HG03558 (cell line): ENCODE results near the gene CPLX3.

ENCODE experiments used
- ATAC-seq: cut with Tn5 transposase; IDR thresholded peaks from one replicate; pipeline ENCODE4 v1.9.1; 2021; ENCODE audit warnings: moderate number of reproducible peaks; ENCODE audit not compliant: unreplicated experiment; ENCODE audit errors: extremely low read depth

The CPLX3 gene

GRCh38 chr15:74867466-74868038 lies 41.1 kb downstream of the CPLX3 start:
- no peak for ATAC-seq

DNA sequence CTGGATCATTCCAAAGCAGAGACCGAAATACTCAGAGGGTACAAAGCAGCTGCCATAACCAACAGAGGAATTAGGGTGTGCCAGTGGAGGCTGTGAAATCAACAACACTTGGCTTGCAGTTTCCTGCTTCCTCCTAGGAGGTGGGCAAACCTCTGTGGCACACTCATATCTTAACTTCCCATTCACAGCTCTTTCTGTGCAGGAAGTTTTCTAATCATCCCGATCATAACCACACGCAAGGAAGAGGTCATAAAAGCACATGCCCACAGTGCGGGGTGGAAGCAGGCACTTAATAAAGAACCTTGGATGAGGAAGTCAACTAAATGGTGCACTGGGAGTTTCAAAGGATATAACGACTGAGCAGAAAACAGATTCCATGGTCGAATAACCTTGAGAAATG lies 41.6 kb downstream of the CPLX3 start:
- no peak for ATAC-seq

DNA sequence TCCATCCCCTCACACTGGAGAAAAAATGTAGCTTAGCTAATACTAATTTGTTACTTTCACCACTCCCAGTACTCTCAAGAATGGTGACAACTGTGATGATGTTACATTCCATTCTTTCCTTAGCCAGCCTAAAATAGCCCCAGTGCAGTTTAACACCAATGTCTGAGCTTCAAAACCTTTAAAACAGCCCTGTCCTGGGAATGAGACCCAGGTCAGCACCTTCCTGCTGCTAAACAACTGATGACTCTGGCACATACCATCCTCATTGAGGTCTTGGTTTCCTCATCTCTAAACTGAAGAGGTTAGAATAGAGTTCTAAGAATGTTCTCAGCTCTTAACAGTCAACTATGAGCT lies 42.9 kb downstream of the CPLX3 start:
- no peak for ATAC-seq

- ATAC-seq: no peak
These were observed 43.4 kb downstream of the CPLX3 start for GRCh38 chr15:74869726-74870407.

GRCh38 chr15:74870436-74871215 lies 44.2 kb downstream of the CPLX3 start:
- ATAC-seq: no peak

DNA sequence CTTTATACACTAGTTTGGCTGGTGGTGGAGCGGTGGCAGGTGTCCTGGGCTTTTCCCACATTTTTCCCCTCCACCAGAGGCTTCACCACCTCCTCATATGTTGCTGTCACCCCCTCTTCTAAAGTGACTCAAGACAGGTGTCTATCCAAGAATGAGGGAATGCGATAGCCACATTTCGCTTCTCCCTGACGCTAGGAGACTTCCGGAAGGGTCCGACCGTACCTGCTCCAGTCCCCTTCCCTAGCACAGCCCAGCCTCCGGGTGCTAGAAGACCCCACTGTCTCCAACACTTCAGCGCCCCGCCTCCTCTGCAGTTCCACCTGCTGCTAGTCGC lies 46.2 kb downstream of the CPLX3 start:
- ATAC-seq: no peak

DNA sequence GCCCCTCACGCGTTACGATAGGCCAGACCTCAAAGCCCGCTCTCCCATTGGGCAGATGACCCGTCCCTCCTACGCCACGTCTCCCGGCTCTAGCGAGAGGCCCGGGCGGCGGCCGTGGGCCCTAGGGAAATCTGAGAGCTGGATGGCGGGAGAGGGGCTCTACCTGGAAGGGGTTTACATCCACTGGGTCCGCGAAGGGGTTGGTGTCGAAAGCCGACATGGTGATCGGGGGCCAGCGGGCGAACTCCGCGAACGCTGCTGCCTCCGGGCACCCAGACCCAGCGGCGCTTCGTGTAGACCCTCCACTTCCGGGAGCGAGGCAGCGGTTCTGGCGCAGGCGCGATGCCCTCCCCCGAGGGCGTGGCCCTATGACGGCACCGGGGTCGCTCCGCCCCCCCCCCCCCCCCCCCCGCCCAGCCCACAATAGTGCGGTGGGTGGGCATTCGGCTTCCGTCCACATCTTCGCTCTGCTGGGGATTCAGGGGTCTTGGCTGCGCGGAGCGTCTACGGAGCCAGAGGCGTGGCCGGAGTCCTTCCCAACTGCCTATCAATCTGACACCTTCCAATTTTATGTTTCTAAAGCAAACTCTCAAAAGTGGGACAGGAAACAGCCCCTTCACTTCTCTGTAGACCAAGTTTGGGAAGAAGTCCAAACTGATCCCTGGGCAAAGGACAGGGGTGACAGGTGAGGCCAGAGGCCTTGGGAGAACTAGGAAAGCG lies 46.8 kb downstream of the CPLX3 start, which contains the start of gene SCAMP2:
TSS of gene SCAMP2 (minus strand) at position 330 of the 720 bp plus-strand sequence. CDS start at position 220, 110 bp downstream.
- ATAC-seq: peak; percentile 38

DNA sequence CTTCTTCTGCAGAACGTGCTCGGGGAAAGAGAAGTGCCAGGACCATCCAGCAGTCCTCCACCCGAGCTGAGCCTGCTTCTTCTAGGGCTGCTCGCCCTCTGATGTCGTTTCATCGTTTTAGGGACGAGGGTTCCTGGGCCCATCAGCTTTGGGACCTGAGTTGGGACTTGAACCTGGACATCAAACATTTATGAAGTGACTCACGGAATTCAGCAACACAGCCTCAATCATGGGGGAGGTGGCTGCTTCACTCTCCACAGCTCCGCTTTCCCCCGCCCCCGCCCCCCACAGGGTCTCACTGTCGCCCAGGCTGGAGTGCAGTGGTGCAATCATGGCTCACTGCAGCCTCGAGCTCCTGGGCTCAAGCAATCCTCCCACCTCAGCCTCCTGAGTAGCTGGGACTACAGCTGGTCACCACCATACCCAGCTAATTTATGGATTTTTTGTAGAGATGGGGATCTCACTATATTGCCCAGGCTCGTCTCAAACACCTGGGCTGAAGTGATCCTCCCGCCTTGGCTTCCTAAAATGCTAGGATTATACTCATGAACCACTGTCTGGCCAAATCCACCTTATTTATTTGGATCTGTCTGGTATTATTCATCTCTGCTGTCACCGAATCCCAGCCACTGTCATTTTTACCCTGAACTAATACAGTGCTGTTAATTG lies 47.5 kb downstream of the CPLX3 start:
- ATAC-seq: no peak

- no peak for ATAC-seq
These were observed 51.8 kb downstream of the CPLX3 start for GRCh38 chr15:74878273-74878672.
